ENCODE data around the gene EPM2A. TPM values are rescaled to one million over a fixed set of nuclear protein-coding genes. Genes with fewer than 3 reads are reported as not detected.

EPM2A gene
- total RNA-seq, 1 experiment from 2014 or later, result 4.7 TPM

DNA sequence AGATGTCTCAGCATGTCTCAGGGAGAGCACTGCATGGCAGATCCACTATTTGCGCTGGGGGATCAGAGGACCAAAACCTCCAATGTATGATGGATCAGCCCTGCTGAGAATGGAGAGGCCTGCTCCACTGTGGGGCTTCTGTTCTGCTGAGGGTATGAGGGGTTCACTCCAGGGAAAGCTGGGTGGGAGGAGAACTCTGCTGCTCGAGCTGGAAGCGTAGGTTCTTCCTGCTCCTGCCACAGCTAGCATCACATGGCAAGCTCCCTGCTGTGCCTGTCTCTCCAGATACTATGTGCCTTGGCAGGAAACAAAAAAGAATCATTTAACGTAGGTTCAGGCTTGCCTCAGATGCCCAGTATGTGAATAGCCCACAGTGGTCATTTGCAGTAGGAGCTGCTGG is 105.8 kb downstream of the EPM2A start:
- no peak overlapping the region for H3K4me3 ChIP-seq
- no peaks in the 10 kb centered on the region for H3K79me2 ChIP-seq (ENCODE audit: low read depth)
- intact Hi-C loops (cut with micrococcal nuclease; ENCODE audit: unreplicated experiment), result no loop called here
- no peaks in the 10 kb centered on the region for H3K36me3 ChIP-seq (ENCODE audit: low read depth)
- no peaks in the 10 kb centered on the region for H4K20me1 ChIP-seq (ENCODE audit: insufficient read depth)
- H3K4me2 ChIP-seq, result no peak overlapping the region
- no peaks in the 10 kb centered on the region for H3K9me2 ChIP-seq (ENCODE audit: insufficient read depth)
- no peak for TF ChIP-seq EZH2 (IDR thresholded peaks at IDR 0.05; ENCODE audit: low read depth)
- TF ChIP-seq, protein P1, sequence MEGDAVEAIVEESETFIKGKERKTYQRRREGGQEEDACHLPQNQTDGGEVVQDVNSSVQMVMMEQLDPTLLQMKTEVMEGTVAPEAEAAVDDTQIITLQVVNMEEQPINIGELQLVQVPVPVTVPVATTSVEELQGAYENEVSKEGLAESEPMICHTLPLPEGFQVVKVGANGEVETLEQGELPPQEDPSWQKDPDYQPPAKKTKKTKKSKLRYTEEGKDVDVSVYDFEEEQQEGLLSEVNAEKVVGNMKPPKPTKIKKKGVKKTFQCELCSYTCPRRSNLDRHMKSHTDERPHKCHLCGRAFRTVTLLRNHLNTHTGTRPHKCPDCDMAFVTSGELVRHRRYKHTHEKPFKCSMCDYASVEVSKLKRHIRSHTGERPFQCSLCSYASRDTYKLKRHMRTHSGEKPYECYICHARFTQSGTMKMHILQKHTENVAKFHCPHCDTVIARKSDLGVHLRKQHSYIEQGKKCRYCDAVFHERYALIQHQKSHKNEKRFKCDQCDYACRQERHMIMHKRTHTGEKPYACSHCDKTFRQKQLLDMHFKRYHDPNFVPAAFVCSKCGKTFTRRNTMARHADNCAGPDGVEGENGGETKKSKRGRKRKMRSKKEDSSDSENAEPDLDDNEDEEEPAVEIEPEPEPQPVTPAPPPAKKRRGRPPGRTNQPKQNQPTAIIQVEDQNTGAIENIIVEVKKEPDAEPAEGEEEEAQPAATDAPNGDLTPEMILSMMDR (conservative IDR thresholded peaks at IDR 0.05), result no peak
- no peaks in the 10 kb centered on the region for H3K4me1 ChIP-seq (replicated peaks; ENCODE audit: insufficient read depth)
- no peak overlapping the region for H2AFZ ChIP-seq
- H3K27ac ChIP-seq, result no peak overlapping the region
- no peaks in the 10 kb centered on the region for H3F3A ChIP-seq (ENCODE audit: insufficient read depth, low read depth)
- BruUV-seq (replicated peaks), result no TSS peak
- no peaks in the 10 kb centered on the region for H3K27me3 ChIP-seq (ENCODE audit: insufficient read depth, low read depth)
- H3K9me3 ChIP-seq (ENCODE audit: insufficient read depth, low read depth), result no peaks in the 10 kb centered on the region
- DNase-seq, result no peak
- POLR2A ChIA-PET (ENCODE audit: unreplicated experiment), result no interaction called here
- CTCF ChIA-PET, result no interaction called here

DNA sequence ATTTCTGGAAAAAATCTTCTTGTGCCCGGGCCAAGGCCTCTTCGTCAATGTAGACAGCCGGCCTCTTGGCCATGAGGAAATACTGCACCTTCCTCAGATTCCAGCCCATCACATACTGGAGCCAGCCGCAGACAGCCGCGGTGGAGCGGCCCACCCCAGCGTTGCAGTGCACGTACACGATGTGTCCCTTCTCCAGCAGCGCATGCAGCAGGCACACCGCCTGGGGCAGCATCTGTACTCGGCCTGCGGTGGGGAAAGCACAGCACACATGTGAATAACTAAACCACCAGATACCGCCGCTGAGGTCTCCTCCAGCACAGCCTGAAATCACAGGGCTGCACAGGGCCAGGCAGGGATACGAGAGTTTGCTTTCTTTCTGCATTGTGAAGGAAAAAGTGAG is 107.9 kb downstream of the EPM2A start:
- Histone ChIP-seq H3K9me3 (ENCODE audit: insufficient read depth, low read depth) (no peaks in the 10 kb centered on the region), H3F3A (ENCODE audit: insufficient read depth, low read depth) (no peaks in the 10 kb centered on the region), H3K27me3 (ENCODE audit: insufficient read depth, low read depth) (no peaks in the 10 kb centered on the region), H3K4me2 (no peak overlapping the region), H4K20me1 (ENCODE audit: insufficient read depth) (no peaks in the 10 kb centered on the region), H2AFZ (no peak overlapping the region), H3K27ac (no peak overlapping the region), H3K4me3 (no peak overlapping the region), H3K4me1 (replicated peaks; ENCODE audit: insufficient read depth) (no peaks in the 10 kb centered on the region), H3K36me3 (ENCODE audit: low read depth) (no peaks in the 10 kb centered on the region), H3K9me2 (ENCODE audit: insufficient read depth) (no peaks in the 10 kb centered on the region), H3K79me2 (ENCODE audit: low read depth) (no peaks in the 10 kb centered on the region)
- ChIA-PET POLR2A (ENCODE audit: unreplicated experiment) (no interaction called here), CTCF (no interaction called here)
- DNase-seq, result no peak
- BruUV-seq (replicated peaks), result no TSS peak
- intact Hi-C loops (cut with micrococcal nuclease; ENCODE audit: unreplicated experiment), result no loop called here
- no peak for TF ChIP-seq EZH2 (IDR thresholded peaks at IDR 0.05; ENCODE audit: low read depth)
- TF ChIP-seq, protein P1 (conservative IDR thresholded peaks at IDR 0.05), result no peak

DNA sequence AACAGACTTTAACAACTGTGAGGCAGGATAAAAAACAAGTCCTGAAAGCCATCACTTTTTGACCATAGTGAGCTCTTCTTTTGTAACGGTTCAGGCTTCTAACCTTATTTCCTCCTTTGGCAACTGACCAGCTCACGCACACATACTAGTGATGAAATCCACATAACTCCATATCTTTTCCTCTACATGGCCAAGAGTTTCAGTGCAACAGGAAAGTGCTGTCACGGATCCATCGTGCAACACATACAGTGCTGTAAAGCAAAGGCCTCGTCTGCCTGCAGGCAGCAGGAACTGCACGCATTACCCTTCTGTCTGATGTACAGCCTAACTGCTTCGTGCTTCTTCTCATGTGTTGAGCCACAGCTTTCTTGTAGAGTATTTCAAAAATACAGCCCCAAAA is 108.5 kb downstream of the EPM2A start:
- no TSS peak for BruUV-seq (replicated peaks)
- Histone ChIP-seq H4K20me1 (ENCODE audit: insufficient read depth) (no peaks in the 10 kb centered on the region), H3K27me3 (ENCODE audit: insufficient read depth, low read depth) (no peaks in the 10 kb centered on the region), H3K4me2 (no peak overlapping the region), H3K9me2 (ENCODE audit: insufficient read depth) (no peaks in the 10 kb centered on the region), H3K9me3 (ENCODE audit: insufficient read depth, low read depth) (no peaks in the 10 kb centered on the region), H2AFZ (no peak overlapping the region), H3K36me3 (ENCODE audit: low read depth) (no peaks in the 10 kb centered on the region), H3K4me3 (no peak overlapping the region), H3K4me1 (replicated peaks; ENCODE audit: insufficient read depth) (no peaks in the 10 kb centered on the region), H3K27ac (no peak overlapping the region), H3F3A (ENCODE audit: insufficient read depth, low read depth) (no peaks in the 10 kb centered on the region), H3K79me2 (ENCODE audit: low read depth) (no peaks in the 10 kb centered on the region)
- ChIA-PET POLR2A (ENCODE audit: unreplicated experiment) (no interaction called here), CTCF (no interaction called here)
- TF ChIP-seq, protein P1 (conservative IDR thresholded peaks at IDR 0.05), result no peak
- no peak for TF ChIP-seq EZH2 (IDR thresholded peaks at IDR 0.05; ENCODE audit: low read depth)
- DNase-seq, result no peak
- intact Hi-C loops (cut with micrococcal nuclease; ENCODE audit: unreplicated experiment), result no loop called here
